ENCODE measurements around the gene EGFL7.

The EGFL7 gene

GRCh38 chr9:136668983-136669790, 6.5 kb downstream of the EGFL7 start:
- H3K9ac ChIP-seq (ENCODE audit: low read length), result no peak overlapping the region

DNA sequence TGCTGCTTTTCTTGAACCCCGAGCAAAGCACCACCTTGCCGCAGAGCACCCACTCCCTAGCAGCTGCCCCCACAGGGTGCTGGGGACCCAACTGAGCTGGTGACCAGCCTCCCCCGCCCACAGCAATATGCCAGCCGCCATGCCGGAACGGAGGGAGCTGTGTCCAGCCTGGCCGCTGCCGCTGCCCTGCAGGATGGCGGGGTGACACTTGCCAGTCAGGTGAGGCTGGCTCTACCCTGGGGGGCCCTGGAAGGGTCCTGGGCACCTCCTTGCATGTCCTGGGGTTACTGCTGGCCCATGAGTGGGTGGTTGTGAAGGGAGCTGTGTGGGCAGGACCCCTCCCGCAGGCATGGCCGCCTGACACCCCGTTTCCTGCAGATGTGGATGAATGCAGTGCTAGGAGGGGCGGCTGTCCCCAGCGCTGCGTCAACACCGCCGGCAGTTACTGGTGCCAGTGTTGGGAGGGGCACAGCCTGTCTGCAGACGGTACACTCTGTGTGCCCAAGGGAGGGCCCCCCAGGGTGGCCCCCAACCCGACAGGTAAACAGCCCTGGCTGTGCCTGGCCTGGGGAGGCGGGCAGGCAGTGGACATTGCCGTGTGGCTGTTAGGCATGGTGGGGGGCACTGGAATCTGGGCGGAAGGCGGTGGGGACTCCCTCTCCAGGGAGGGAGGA, 7.2 kb downstream of the EGFL7 start:
- Histone ChIP-seq H3K4me1 (ENCODE audit: control insufficient read depth, insufficient read depth, low read length) (peaks cover 10% of the 10 kb centered on the region), H3K9me3 (ENCODE audit: control insufficient read depth, low read length) (no peaks in the 10 kb centered on the region), H3K27me3 (ENCODE audit: control insufficient read depth, insufficient read depth, low read length) (peaks cover 44% of the 10 kb centered on the region), H3K36me3 (ENCODE audit: control insufficient read depth, insufficient read depth, low read length) (no peaks in the 10 kb centered on the region), H3K4me3 (ENCODE audit: low read length) (no peak overlapping the region), H3K9ac (ENCODE audit: low read length) (no peak overlapping the region)

More at GRCh38 chr9:136668983-136669790, 6.5 kb downstream of the EGFL7 start:
- no peaks in the 10 kb centered on the region for H3K9me3 ChIP-seq (ENCODE audit: control insufficient read depth, low read length)
- no peaks in the 10 kb centered on the region for H3K36me3 ChIP-seq (ENCODE audit: control insufficient read depth, insufficient read depth, low read length)
- H3K27me3 ChIP-seq (ENCODE audit: control insufficient read depth, insufficient read depth, low read length), result peaks cover 51% of the 10 kb centered on the region
- peaks cover 10% of the 10 kb centered on the region for H3K4me1 ChIP-seq (ENCODE audit: control insufficient read depth, insufficient read depth, low read length)
- H3K4me3 ChIP-seq (ENCODE audit: low read length), result no peak overlapping the region

- no peaks in the 10 kb centered on the region for H3K36me3 ChIP-seq (ENCODE audit: control insufficient read depth, insufficient read depth, low read length)
- peaks cover 9% of the 10 kb centered on the region for H3K4me1 ChIP-seq (ENCODE audit: control insufficient read depth, insufficient read depth, low read length)
- no peaks in the 10 kb centered on the region for H3K9me3 ChIP-seq (ENCODE audit: control insufficient read depth, low read length)
- H3K9ac ChIP-seq (ENCODE audit: low read length), result no peak overlapping the region
- H3K27me3 ChIP-seq (ENCODE audit: control insufficient read depth, insufficient read depth, low read length), result peaks cover 39% of the 10 kb centered on the region
- H3K4me3 ChIP-seq (ENCODE audit: low read length), result no peak overlapping the region
Measured at GRCh38 chr9:136670576-136671253, 8.0 kb downstream of the EGFL7 start.

- no peak overlapping the region for H3K4me3 ChIP-seq (ENCODE audit: low read length)
- H3K4me1 ChIP-seq (ENCODE audit: control insufficient read depth, insufficient read depth, low read length), result peaks cover 14% of the 10 kb centered on the region
- no peaks in the 10 kb centered on the region for H3K9me3 ChIP-seq (ENCODE audit: control insufficient read depth, low read length)
- H3K27me3 ChIP-seq (ENCODE audit: control insufficient read depth, insufficient read depth, low read length), result peaks cover 38% of the 10 kb centered on the region
- H3K36me3 ChIP-seq (ENCODE audit: control insufficient read depth, insufficient read depth, low read length), result no peaks in the 10 kb centered on the region
- no peak overlapping the region for H3K9ac ChIP-seq (ENCODE audit: low read length)
Measured at GRCh38 chr9:136671254-136671614, 8.5 kb downstream of the EGFL7 start.

GRCh38 chr9:136671646-136672430, 9.1 kb downstream of the EGFL7 start:
- H3K27me3 ChIP-seq (ENCODE audit: control insufficient read depth, insufficient read depth, low read length), result peaks cover 32% of the 10 kb centered on the region
- no peaks in the 10 kb centered on the region for H3K9me3 ChIP-seq (ENCODE audit: control insufficient read depth, low read length)
- H3K4me1 ChIP-seq (ENCODE audit: control insufficient read depth, insufficient read depth, low read length), result peaks cover 17% of the 10 kb centered on the region
- H3K36me3 ChIP-seq (ENCODE audit: control insufficient read depth, insufficient read depth, low read length), result no peaks in the 10 kb centered on the region
- H3K9ac ChIP-seq (ENCODE audit: low read length), result no peak overlapping the region
- H3K4me3 ChIP-seq (ENCODE audit: low read length), result no peak overlapping the region

DNA sequence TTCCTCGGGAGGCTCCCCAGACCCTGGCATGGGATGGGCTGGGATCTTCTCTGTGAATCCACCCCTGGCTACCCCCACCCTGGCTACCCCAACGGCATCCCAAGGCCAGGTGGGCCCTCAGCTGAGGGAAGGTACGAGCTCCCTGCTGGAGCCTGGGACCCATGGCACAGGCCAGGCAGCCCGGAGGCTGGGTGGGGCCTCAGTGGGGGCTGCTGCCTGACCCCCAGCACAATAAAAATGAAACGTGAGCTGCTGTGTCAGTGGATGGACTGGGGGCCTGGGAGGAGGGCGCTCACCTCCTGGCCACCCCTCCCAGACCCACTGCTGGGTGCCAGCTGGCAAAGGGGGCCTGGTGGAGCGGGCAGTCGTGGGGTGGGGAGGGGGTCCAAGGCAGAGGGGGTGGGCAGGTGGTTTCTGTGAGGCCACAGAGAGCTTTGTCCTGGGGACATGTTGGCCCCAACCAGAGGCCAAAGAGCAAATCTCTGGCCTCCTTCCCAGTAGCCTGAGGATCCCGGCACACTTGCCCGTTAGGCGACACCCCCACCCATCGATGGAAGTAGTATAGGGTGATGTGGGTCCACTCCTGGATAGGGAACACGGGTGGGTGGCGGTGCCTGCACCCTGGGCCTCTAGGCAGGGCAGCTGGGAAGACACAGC, 9.8 kb downstream of the EGFL7 start:
- peaks cover 26% of the 10 kb centered on the region for H3K27me3 ChIP-seq (ENCODE audit: control insufficient read depth, insufficient read depth, low read length)
- H3K4me3 ChIP-seq (ENCODE audit: low read length), result no peak overlapping the region
- H3K9me3 ChIP-seq (ENCODE audit: control insufficient read depth, low read length), result no peaks in the 10 kb centered on the region
- H3K9ac ChIP-seq (ENCODE audit: low read length), result no peak overlapping the region
- H3K36me3 ChIP-seq (ENCODE audit: control insufficient read depth, insufficient read depth, low read length), result no peaks in the 10 kb centered on the region
- H3K4me1 ChIP-seq (ENCODE audit: control insufficient read depth, insufficient read depth, low read length), result peaks cover 17% of the 10 kb centered on the region

- H3K9ac ChIP-seq (ENCODE audit: low read length), result no peak overlapping the region
- peaks cover 17% of the 10 kb centered on the region for H3K4me1 ChIP-seq (ENCODE audit: control insufficient read depth, insufficient read depth, low read length)
- no peaks in the 10 kb centered on the region for H3K9me3 ChIP-seq (ENCODE audit: control insufficient read depth, low read length)
- H3K27me3 ChIP-seq (ENCODE audit: control insufficient read depth, insufficient read depth, low read length), result peaks cover 26% of the 10 kb centered on the region
- no peak overlapping the region for H3K4me3 ChIP-seq (ENCODE audit: low read length)
- no peaks in the 10 kb centered on the region for H3K36me3 ChIP-seq (ENCODE audit: control insufficient read depth, insufficient read depth, low read length)
Measured at GRCh38 chr9:136673088-136673974, 10.6 kb downstream of the EGFL7 start.

- H3K36me3 ChIP-seq (ENCODE audit: control insufficient read depth, insufficient read depth, low read length), result no peaks in the 10 kb centered on the region
- H3K9ac ChIP-seq (ENCODE audit: low read length), result no peak overlapping the region
- H3K4me1 ChIP-seq (ENCODE audit: control insufficient read depth, insufficient read depth, low read length), result peaks cover 17% of the 10 kb centered on the region
- peaks cover 20% of the 10 kb centered on the region for H3K27me3 ChIP-seq (ENCODE audit: control insufficient read depth, insufficient read depth, low read length)
- H3K9me3 ChIP-seq (ENCODE audit: control insufficient read depth, low read length), result no peaks in the 10 kb centered on the region
- no peak overlapping the region for H3K4me3 ChIP-seq (ENCODE audit: low read length)
Measured at GRCh38 chr9:136673975-136674785, 11.5 kb downstream of the EGFL7 start.

DNA sequence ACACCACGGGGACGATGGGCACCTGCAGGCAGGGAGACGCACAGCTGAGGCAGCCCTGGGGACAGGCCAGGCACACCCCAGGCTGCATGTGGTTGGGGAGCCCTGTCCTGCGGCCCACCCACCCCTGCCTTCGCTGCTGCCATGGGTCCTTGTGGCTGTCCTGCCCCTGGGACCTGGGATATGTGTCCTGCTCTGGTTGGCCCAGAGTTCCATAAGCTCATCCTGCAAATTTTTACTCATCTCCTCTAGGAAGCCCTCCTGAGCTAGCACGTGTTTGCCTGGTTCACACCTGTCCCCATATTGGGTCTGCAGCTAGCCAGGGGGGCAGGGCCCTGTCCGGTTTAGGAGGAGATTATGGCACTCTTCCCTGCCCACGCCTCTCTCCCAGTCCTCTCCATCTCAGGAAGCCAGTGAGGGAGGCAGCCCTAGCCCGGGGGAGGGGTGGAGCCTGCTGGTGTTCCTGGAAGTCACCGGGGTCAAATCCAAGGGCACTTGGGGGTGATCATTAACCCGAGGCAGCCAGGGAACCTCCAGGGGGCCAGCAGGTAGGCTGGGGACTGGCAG, 12.2 kb downstream of the EGFL7 start:
- Histone ChIP-seq H3K4me1 (ENCODE audit: control insufficient read depth, insufficient read depth, low read length) (peaks cover 17% of the 10 kb centered on the region), H3K36me3 (ENCODE audit: control insufficient read depth, insufficient read depth, low read length) (no peaks in the 10 kb centered on the region), H3K27me3 (ENCODE audit: control insufficient read depth, insufficient read depth, low read length) (peaks cover 13% of the 10 kb centered on the region), H3K9me3 (ENCODE audit: control insufficient read depth, low read length) (no peaks in the 10 kb centered on the region), H3K9ac (ENCODE audit: low read length) (no peak overlapping the region), H3K4me3 (ENCODE audit: low read length) (no peak overlapping the region)

All from mucosa of stomach (tissue), 1 donor.